WTC11 (cell line): Measurements from ENCODE around the gene UGT1A9. TPM values are rescaled to one million over a fixed set of nuclear protein-coding genes. Genes with fewer than 3 reads are reported as not detected.

Experiments
- ATAC-seq: fragments of 200-7000 bp; cut with Tn5 transposase; 2 replicates; pipeline ENCODE4 v1.10.0; 2021; ENCODE audit warnings: mild to moderate bottlenecking, moderate library complexity
- CTCF ChIA-PET: fragments of 300-600 bp; sonication (Branson Sonifier 250); formaldehyde crosslinking; loops from one replicate; lab custom pipeline; 2021; ENCODE audit warnings: antibody characterized with exemption; lab: Charles Lee
- POLR2A ChIA-PET: fragments of 350-600 bp; sonication (Branson Sonifier 250); formaldehyde crosslinking; loops from one replicate; lab custom pipeline; 2021; ENCODE audit warnings: antibody characterized with exemption; lab: Charles Lee
- DNase-seq: peaks from one replicate; pipeline ENCODE4 v3.0.0; 2021; ENCODE audit warnings: low spot score
- H3K27ac Mint-ChIP-seq: 2 replicates; pipeline ENCODE4 v1.8.0; 2021; ENCODE audit warnings: mixed read lengths
- H3K27me3 Mint-ChIP-seq: 2 replicates; pipeline ENCODE4 v1.8.0; 2021; ENCODE audit warnings: low read depth, mild to moderate bottlenecking, moderate library complexity, mixed read lengths
- H3K36me3 Mint-ChIP-seq: 2 replicates; pipeline ENCODE4 v1.8.0; 2021; ENCODE audit warnings: mixed read lengths
- H3K4me1 Mint-ChIP-seq: 2 replicates; pipeline ENCODE4 v1.8.0; 2022; ENCODE audit warnings: mixed read lengths
- H3K4me3 Mint-ChIP-seq: 2 replicates; pipeline ENCODE4 v1.8.0; 2021; ENCODE audit warnings: mild to moderate bottlenecking, moderate library complexity, mixed read lengths
- H3K9me3 Mint-ChIP-seq: 2 replicates; pipeline ENCODE4 v1.8.0; 2021; ENCODE audit warnings: mixed read lengths
- AFF4 ChIP-seq: sonication (generic); formaldehyde crosslinking; IDR thresholded peaks from 2 replicates; pipeline ENCODE4 v1.8.1; 2023; ENCODE audit warnings: mild to moderate bottlenecking, missing genetic modification reagents, borderline replicate concordance
- ATF1 ChIP-seq: sonication (generic); formaldehyde crosslinking; IDR thresholded peaks from 2 replicates; pipeline ENCODE4 v1.8.1; 2023; ENCODE audit warnings: mild to moderate bottlenecking, moderate library complexity, missing genetic modification reagents
- CTCF ChIP-seq: fragments of 200-600 bp; IDR thresholded peaks from 2 replicates; pipeline ENCODE4 v1.8.0; 2022; ENCODE audit warnings: antibody characterized with exemption
- E2F4 ChIP-seq: sonication (generic); formaldehyde crosslinking; IDR thresholded peaks from 2 replicates; pipeline ENCODE4 v1.8.1; 2022; ENCODE audit warnings: low read depth, mild to moderate bottlenecking, moderate library complexity, missing genetic modification reagents, borderline replicate concordance
- E2F5 ChIP-seq: sonication (generic); formaldehyde crosslinking; IDR thresholded peaks from 2 replicates; pipeline ENCODE4 v1.8.1; 2022; ENCODE audit warnings: mild to moderate bottlenecking, moderate library complexity, missing genetic modification reagents
- FOXK1 ChIP-seq: sonication (generic); formaldehyde crosslinking; IDR thresholded peaks from 2 replicates; pipeline ENCODE4 v1.8.0; 2022; ENCODE audit warnings: mild to moderate bottlenecking, moderate library complexity, missing genetic modification reagents
- GTF2I ChIP-seq: fragments of 250-450 bp; sonication (Bioruptor Pico); conservative IDR thresholded peaks from 2 replicates; pipeline ENCODE4 v1.4.0; 2021; ENCODE audit warnings: mild to moderate bottlenecking
- SMAD3 ChIP-seq: sonication (generic); formaldehyde crosslinking; IDR thresholded peaks from 2 replicates; pipeline ENCODE4 v1.8.0; 2022; ENCODE audit warnings: missing genetic modification reagents, mild to moderate bottlenecking, borderline replicate concordance
- SMAD4 ChIP-seq: sonication (generic); formaldehyde crosslinking; IDR thresholded peaks from 2 replicates; pipeline ENCODE4 v1.8.0; 2022; ENCODE audit warnings: mild to moderate bottlenecking, missing genetic modification reagents
- STAT6 ChIP-seq: sonication (generic); formaldehyde crosslinking; conservative IDR thresholded peaks from 2 replicates; pipeline ENCODE4 v1.8.1; 2023; ENCODE audit warnings: mild to moderate bottlenecking, low read depth, missing genetic modification reagents, moderate library complexity
- TP53 ChIP-seq: sonication (generic); formaldehyde crosslinking; IDR thresholded peaks from 2 replicates; pipeline ENCODE4 v1.8.1; 2023; ENCODE audit warnings: mild to moderate bottlenecking, missing genetic modification reagents
- ZNF423 ChIP-seq: fragments of 250-450 bp; sonication (Bioruptor Pico); IDR thresholded peaks from 2 replicates; pipeline ENCODE4 v2.1.2; 2022; ENCODE audit warnings: mild to moderate bottlenecking, moderate library complexity
- ZNF532 ChIP-seq: fragments of 250-450 bp; sonication (Bioruptor Pico); IDR thresholded peaks from 2 replicates; pipeline ENCODE4 v1.9.0; 2021; ENCODE audit warnings: mild to moderate bottlenecking, borderline replicate concordance
- total RNA-seq: library from RNA; stranded (reverse); gene quantifications from 3 replicates; pipeline ENCODE4 v1.2.3, GENCODE V29; 2021
- TF ChIP-seq, protein P1 (sequence below): sonication (generic); formaldehyde crosslinking; IDR thresholded peaks from 2 replicates; pipeline ENCODE4 v1.8.0; 2023; ENCODE audit warnings: missing genetic modification reagents, mild to moderate bottlenecking, borderline replicate concordance

The UGT1A9 gene
- total RNA-seq, 1 experiment from 2014 or later: not detected

- no peak overlapping the region for H3K4me3 Mint-ChIP-seq
- CTCF ChIA-PET: no interaction called here
- POLR2A ChIA-PET: no interaction called here
- ATAC-seq (no peak), DNase-seq (no peak)
- no peak for TF ChIP-seq GTF2I (CRISPR knock-in tag)
- no peak for TF ChIP-seq E2F4 (CRISPR knock-in tag)
- no peak for TF ChIP-seq TP53 (CRISPR knock-in tag)
- TF ChIP-seq ZNF423 (CRISPR knock-in tag): no peak
- no peak for TF ChIP-seq SMAD3 (CRISPR knock-in tag)
- TF ChIP-seq, protein P1, sequence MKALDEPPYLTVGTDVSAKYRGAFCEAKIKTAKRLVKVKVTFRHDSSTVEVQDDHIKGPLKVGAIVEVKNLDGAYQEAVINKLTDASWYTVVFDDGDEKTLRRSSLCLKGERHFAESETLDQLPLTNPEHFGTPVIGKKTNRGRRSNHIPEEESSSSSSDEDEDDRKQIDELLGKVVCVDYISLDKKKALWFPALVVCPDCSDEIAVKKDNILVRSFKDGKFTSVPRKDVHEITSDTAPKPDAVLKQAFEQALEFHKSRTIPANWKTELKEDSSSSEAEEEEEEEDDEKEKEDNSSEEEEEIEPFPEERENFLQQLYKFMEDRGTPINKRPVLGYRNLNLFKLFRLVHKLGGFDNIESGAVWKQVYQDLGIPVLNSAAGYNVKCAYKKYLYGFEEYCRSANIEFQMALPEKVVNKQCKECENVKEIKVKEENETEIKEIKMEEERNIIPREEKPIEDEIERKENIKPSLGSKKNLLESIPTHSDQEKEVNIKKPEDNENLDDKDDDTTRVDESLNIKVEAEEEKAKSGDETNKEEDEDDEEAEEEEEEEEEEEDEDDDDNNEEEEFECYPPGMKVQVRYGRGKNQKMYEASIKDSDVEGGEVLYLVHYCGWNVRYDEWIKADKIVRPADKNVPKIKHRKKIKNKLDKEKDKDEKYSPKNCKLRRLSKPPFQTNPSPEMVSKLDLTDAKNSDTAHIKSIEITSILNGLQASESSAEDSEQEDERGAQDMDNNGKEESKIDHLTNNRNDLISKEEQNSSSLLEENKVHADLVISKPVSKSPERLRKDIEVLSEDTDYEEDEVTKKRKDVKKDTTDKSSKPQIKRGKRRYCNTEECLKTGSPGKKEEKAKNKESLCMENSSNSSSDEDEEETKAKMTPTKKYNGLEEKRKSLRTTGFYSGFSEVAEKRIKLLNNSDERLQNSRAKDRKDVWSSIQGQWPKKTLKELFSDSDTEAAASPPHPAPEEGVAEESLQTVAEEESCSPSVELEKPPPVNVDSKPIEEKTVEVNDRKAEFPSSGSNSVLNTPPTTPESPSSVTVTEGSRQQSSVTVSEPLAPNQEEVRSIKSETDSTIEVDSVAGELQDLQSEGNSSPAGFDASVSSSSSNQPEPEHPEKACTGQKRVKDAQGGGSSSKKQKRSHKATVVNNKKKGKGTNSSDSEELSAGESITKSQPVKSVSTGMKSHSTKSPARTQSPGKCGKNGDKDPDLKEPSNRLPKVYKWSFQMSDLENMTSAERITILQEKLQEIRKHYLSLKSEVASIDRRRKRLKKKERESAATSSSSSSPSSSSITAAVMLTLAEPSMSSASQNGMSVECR (CRISPR knock-in tag): no peak
- TF ChIP-seq FOXK1 (CRISPR knock-in tag): no peak
- TF ChIP-seq ATF1 (CRISPR knock-in tag): no peak
- peaks cover 28% of the 10 kb centered on the region for H3K9me3 Mint-ChIP-seq
- no peaks in the 10 kb centered on the region for H3K4me1 Mint-ChIP-seq
- no peak overlapping the region for H3K27ac Mint-ChIP-seq
- no peaks in the 10 kb centered on the region; the same call in 1 of the 2 replicates for H3K27me3 Mint-ChIP-seq
- H3K36me3 Mint-ChIP-seq: no peaks in the 10 kb centered on the region
These were observed 3.0 kb upstream of the UGT1A9 start for GRCh38 chr2:233668605-233669260.

DNA sequence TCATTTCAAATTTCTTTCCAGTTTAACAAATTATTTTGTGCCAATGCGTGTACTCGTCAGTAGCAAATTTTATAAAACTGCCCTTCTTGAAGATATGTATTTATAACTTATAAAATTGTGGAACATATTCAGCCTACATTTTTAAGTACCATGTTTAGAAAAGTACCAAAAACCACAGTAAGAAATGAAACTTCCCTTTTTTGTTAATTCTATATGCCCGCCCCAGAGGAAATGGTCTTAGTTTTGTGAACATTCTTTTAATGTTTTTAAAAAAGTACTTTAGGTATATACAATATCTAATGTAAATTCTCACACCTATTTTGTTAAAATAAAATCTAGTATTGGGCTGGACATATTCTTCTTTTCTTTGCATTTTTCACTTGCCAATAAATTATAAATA lies 1.2 kb downstream of the UGT1A9 start:
- ChIA-PET CTCF (no interaction called here), POLR2A (no interaction called here)
- Mint-ChIP-seq H3K27me3 (no peaks in the 10 kb centered on the region), H3K9me3 (peaks cover 9% of the 10 kb centered on the region), H3K27ac (no peak overlapping the region), H3K4me3 (no peak overlapping the region), H3K4me1 (peaks cover 7% of the 10 kb centered on the region), H3K36me3 (no peaks in the 10 kb centered on the region)
- DNase-seq: no peak
- ATAC-seq: no peak
- TF ChIP-seq E2F5 (CRISPR knock-in tag): no peak
- no peak for TF ChIP-seq SMAD4 (CRISPR knock-in tag)
- no peak for TF ChIP-seq AFF4 (CRISPR knock-in tag)
- TF ChIP-seq STAT6 (CRISPR knock-in tag): no peak
- TF ChIP-seq CTCF: no peak
- no peak for TF ChIP-seq ZNF532 (CRISPR knock-in tag)
